OCI-LY7 (cell line): ENCODE measurements around the gene AGPAT3. TPM values are rescaled to one million over a fixed set of nuclear protein-coding genes. Genes with fewer than 3 reads are reported as not detected.

Experiments used
- BruUV-seq: library from RNA; stranded (reverse); fragments of 400-500 nt; replicated peaks from 2 replicates; lab custom pipeline; 2021; lab: Mats Ljungman, UMichigan
- CTCF ChIA-PET: fragments of 300-600 bp; sonication (Branson Sonifier 250); formaldehyde crosslinking; loops from one replicate; lab custom pipeline; 2022; ENCODE audit warnings: antibody characterized with exemption; ENCODE audit not compliant: unreplicated experiment; lab: Charles Lee
- POLR2A ChIA-PET: fragments of 300-600 bp; sonication (Branson Sonifier 250); formaldehyde crosslinking; loops from one replicate; lab custom pipeline; 2022; ENCODE audit warnings: antibody characterized with exemption; lab: Charles Lee
- DNase-seq: peaks from one replicate; pipeline ENCODE4 v3.0.0-alpha.2; 2015; ENCODE audit warnings: low spot score
- H2AFZ ChIP-seq: fragments of 200-600 bp; sonication (generic), shearing (Covaris generic); 2 replicates; pipeline ENCODE4 v1.6.1; 2014; ENCODE audit warnings: mild to moderate bottlenecking, antibody characterized with exemption, low read length, moderate library complexity
- H3K27ac ChIP-seq: fragments of 200-600 bp; sonication (generic); 2 replicates; pipeline ENCODE4 v1.5.1; 2014; ENCODE audit warnings: mixed run types, low read depth, mild to moderate bottlenecking, moderate library complexity, low read length, inconsistent platforms; ENCODE audit not compliant: poor library complexity, severe bottlenecking
- H3K36me3 ChIP-seq: fragments of 200-600 bp; sonication (generic); 2 replicates; pipeline ENCODE4 v1.6.1; 2014; ENCODE audit warnings: mild to moderate bottlenecking, antibody characterized with exemption, low read length, moderate library complexity, mixed read lengths; ENCODE audit not compliant: insufficient read depth
- H3K4me1 ChIP-seq: fragments of 200-600 bp; sonication (generic); 2 replicates; pipeline ENCODE4 v1.5.1; 2014; ENCODE audit warnings: mild to moderate bottlenecking, low read length; ENCODE audit not compliant: insufficient read depth, poor library complexity, severe bottlenecking
- H3K4me2 ChIP-seq: fragments of 200-600 bp; sonication (generic); 2 replicates; pipeline ENCODE4 v1.6.1; 2014; ENCODE audit warnings: mild to moderate bottlenecking, low read length
- H3K4me3 ChIP-seq: fragments of 200-600 bp; sonication (generic); 2 replicates; pipeline ENCODE4 v1.5.1; 2014; ENCODE audit warnings: mild to moderate bottlenecking, low read depth, low read length; ENCODE audit not compliant: poor library complexity, severe bottlenecking
- H3K79me2 ChIP-seq: fragments of 200-600 bp; sonication (generic); 2 replicates; pipeline ENCODE4 v1.6.1; 2016; ENCODE audit warnings: low read depth, mild to moderate bottlenecking, low read length, moderate library complexity, mixed read lengths; ENCODE audit not compliant: insufficient read depth
- H3K9me2 ChIP-seq: fragments of 200-600 bp; sonication (generic); 2 replicates; pipeline ENCODE4 v1.6.1; 2016; ENCODE audit warnings: mild to moderate bottlenecking, low read length, mixed read lengths; ENCODE audit not compliant: insufficient read depth
- H3K9me3 ChIP-seq: fragments of 200-600 bp; sonication (generic); 2 replicates; pipeline ENCODE4 v1.6.1; 2014; ENCODE audit warnings: mild to moderate bottlenecking, mixed run types, low read length, mixed read lengths
- H4K20me1 ChIP-seq: fragments of 200-600 bp; sonication (generic); 2 replicates; pipeline ENCODE4 v1.6.1; 2014; ENCODE audit warnings: mild to moderate bottlenecking, antibody characterized with exemption, low read length, moderate library complexity, mixed read lengths; ENCODE audit not compliant: insufficient read depth
- EZH2phosphoT487 ChIP-seq: fragments of 200-600 bp; sonication (generic); IDR thresholded peaks from 2 replicates; pipeline ENCODE4 v1.6.1; 2018; ENCODE audit warnings: low read depth, borderline replicate concordance, mild to moderate bottlenecking, mixed run types, antibody characterized with exemption, low read length, moderate library complexity, mixed read lengths
- intact Hi-C: fragments of 100-400 bp; cut with micrococcal nuclease; formaldehyde crosslinking; loops from one replicate; pipeline ENCODE4 v1.10.0; 2022; ENCODE audit not compliant: unreplicated experiment
- total RNA-seq, 2 experiments: library from RNA; depleted of rRNA in 1 of 2; stranded (reverse); fragments of >200 nt in 1 of 2; shearing (Covaris generic) in 1 of 2; gene quantifications; 2 replicates each; pipeline ENCODE4 v1.2.3, GENCODE V29; 2014 to 2022
- TF ChIP-seq, protein P1 (sequence below): fragments of 200-600 bp; sonication (generic); conservative IDR thresholded peaks from 2 replicates; pipeline ENCODE4 v1.5.1; 2014; ENCODE audit warnings: mild to moderate bottlenecking, antibody characterized with exemption, low read length, moderate library complexity, mixed read lengths

The AGPAT3 gene
- total RNA-seq, 2 experiments from 2014 or later, result 9.2 to 33.4 TPM

- H3K4me1 ChIP-seq, result peaks cover 5% of the 10 kb centered on the region
- ChIA-PET POLR2A (interaction anchor here (0.7 kb wide), 1 partner anchor 264 kb away, joined by 3 read pairs; no protein-coding TSS in a partner anchor), CTCF (no interaction called here)
- H3K4me2 ChIP-seq, result no peak overlapping the region
- no peaks in the 10 kb centered on the region for H4K20me1 ChIP-seq
- intact Hi-C loops, result no loop called here
- H3K9me2 ChIP-seq, result no peaks in the 10 kb centered on the region
- no peak overlapping the region for H3K27ac ChIP-seq
- no TSS peak for BruUV-seq
- H2AFZ ChIP-seq, result no peak overlapping the region
- DNase-seq, result no peak
- H3K36me3 ChIP-seq, result no peaks in the 10 kb centered on the region
- no peaks in the 10 kb centered on the region for H3K79me2 ChIP-seq
- TF ChIP-seq, protein P1, sequence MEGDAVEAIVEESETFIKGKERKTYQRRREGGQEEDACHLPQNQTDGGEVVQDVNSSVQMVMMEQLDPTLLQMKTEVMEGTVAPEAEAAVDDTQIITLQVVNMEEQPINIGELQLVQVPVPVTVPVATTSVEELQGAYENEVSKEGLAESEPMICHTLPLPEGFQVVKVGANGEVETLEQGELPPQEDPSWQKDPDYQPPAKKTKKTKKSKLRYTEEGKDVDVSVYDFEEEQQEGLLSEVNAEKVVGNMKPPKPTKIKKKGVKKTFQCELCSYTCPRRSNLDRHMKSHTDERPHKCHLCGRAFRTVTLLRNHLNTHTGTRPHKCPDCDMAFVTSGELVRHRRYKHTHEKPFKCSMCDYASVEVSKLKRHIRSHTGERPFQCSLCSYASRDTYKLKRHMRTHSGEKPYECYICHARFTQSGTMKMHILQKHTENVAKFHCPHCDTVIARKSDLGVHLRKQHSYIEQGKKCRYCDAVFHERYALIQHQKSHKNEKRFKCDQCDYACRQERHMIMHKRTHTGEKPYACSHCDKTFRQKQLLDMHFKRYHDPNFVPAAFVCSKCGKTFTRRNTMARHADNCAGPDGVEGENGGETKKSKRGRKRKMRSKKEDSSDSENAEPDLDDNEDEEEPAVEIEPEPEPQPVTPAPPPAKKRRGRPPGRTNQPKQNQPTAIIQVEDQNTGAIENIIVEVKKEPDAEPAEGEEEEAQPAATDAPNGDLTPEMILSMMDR, result no peak
- H3K4me3 ChIP-seq, result no peak overlapping the region
- H3K9me3 ChIP-seq, result no peaks in the 10 kb centered on the region
These were observed 93.5 kb downstream of the AGPAT3 start for GRCh38 chr21:43958364-43959158.

GRCh38 chr21:43959231-43960116 lies 94.5 kb downstream of the AGPAT3 start:
- ChIA-PET CTCF (no interaction called here), POLR2A (interaction anchor here (0.7 kb wide), 1 partner anchor 265 kb away, joined by 3 read pairs; no protein-coding TSS in a partner anchor)
- no peak overlapping the region for H3K4me2 ChIP-seq
- H3K36me3 ChIP-seq, result no peaks in the 10 kb centered on the region
- intact Hi-C loops, result no loop called here
- H3K4me1 ChIP-seq, result peaks cover 5% of the 10 kb centered on the region
- H3K79me2 ChIP-seq, result no peaks in the 10 kb centered on the region
- TF ChIP-seq, protein P1, result no peak
- no peak for TF ChIP-seq EZH2phosphoT487
- no peaks in the 10 kb centered on the region for H4K20me1 ChIP-seq
- H3K4me3 ChIP-seq, result no peak overlapping the region
- H2AFZ ChIP-seq, result no peak overlapping the region
- H3K27ac ChIP-seq, result no peak overlapping the region
- no peaks in the 10 kb centered on the region for H3K9me3 ChIP-seq
- no peaks in the 10 kb centered on the region for H3K9me2 ChIP-seq
- no TSS peak for BruUV-seq
- no peak for DNase-seq
